Stimulated activated CD4-positive, alpha-beta T cell treated with anti-CD3 and anti-CD28 coated beads, Interleukin-15, amount 100 ng/mL, for 48 hours (primary cell): ENCODE results near the gene PGAM5.
A peak's percentile ranks its signal among the peaks of the same experiment; 100 is the strongest.
"Not testable (repeated sequence)": the region's sequence is repeated elsewhere in the genome, so short reads cannot be mapped to it uniquely, and the experiment has no call there.

ENCODE experiments used
- DNase-seq, 2 donors: peaks; one replicate each; pipeline ENCODE4 v3.0.0-alpha.2; 2020; ENCODE audit warnings: low read depth in 2 of 2

Gene PGAM5

GRCh38 chr12:132753670-132754069, 43.0 kb downstream of the PGAM5 start:
- not testable (repeated sequence) for DNase-seq

GRCh38 chr12:132754160-132754932, 43.7 kb downstream of the PGAM5 start:
- DNase-seq, result no peak

DNA sequence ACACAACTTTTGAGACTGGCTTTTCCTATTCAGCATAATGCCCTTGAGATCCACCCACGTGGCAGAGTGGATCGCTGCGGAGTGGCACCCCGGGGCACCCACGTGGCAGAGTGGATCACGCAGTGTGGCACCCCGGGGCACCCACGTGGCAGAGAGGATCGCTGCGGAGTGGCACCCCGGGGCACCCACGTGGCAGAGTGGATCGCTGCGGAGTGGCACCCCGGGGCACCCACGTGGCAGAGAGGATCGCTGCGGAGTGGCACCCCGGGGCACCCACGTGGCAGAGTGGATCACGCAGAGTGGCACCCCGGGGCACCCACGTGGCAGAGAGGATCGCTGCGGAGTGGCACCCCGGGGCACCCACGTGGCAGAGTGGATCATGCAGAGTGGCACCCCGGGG, 48.2 kb downstream of the PGAM5 start:
- not testable (repeated sequence) for DNase-seq

DNA sequence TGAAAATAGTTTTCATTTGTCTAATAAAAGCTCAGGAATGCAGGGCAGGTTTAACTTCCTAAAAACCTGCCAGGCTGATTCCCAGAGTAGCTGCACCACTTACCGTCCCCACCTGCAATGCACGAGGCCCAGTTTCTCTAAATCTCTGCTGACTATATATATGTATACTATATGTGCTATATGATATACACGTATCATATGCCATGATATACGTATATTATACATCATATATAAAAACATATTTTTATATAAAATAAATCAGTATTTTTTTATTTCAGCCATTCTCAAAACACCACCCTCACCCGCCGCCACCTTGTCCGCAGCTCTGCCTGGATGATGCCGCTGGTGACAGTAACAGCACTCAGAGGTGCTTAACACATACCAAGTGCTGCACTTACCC, 48.7 kb downstream of the PGAM5 start:
- no peak for DNase-seq

DNA sequence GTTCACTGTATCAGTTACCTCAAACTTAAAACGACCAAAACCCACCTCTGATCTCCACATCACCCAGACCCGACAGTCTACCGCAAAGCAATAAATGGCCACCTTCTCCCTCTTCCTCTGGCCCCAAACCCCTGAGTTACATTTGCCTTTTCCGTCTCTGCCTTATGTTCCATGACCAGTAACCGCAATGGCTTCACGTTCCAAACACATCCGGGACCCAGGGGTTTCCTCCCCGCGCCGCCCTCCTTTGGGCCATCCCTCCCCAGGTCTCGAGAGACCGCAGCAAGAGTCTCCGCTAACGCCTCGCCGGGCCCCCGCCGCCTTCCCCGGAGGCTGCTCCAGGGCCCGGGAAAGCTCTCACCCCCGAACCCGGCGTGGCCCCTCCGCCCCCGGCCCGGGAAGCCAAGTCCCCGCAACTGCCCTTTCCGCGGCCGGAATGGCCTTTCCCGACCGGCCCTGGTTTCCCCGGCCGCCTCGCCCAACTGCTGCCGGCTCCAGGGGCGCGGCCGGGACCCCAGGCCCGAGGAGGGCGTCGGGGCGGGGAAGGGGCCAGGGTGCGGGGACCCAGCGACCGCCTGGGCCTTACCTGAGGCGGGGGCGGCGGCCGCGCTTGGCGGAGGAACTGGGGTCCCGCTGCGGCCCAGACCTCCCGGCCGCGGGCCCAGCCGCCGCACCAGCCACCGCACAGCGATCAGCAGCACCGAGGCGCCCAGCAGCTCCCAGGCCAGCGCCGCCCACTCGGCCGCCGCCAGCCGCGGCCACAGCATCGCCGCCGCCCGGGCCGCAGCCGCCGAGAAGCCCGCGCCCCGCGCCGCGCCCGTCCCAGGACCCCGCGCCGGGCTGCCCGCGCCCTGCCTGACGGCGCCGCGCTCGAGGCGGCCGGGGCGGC, 50.6 kb downstream of the PGAM5 start, which contains the start of gene ANKLE2:
ANKLE2 (minus strand) TSS at position 801 of the 889 bp plus-strand sequence; CDS start at position 767, 34 bp downstream.
- DNase-seq, result peak; percentile 59 to 61

DNA sequence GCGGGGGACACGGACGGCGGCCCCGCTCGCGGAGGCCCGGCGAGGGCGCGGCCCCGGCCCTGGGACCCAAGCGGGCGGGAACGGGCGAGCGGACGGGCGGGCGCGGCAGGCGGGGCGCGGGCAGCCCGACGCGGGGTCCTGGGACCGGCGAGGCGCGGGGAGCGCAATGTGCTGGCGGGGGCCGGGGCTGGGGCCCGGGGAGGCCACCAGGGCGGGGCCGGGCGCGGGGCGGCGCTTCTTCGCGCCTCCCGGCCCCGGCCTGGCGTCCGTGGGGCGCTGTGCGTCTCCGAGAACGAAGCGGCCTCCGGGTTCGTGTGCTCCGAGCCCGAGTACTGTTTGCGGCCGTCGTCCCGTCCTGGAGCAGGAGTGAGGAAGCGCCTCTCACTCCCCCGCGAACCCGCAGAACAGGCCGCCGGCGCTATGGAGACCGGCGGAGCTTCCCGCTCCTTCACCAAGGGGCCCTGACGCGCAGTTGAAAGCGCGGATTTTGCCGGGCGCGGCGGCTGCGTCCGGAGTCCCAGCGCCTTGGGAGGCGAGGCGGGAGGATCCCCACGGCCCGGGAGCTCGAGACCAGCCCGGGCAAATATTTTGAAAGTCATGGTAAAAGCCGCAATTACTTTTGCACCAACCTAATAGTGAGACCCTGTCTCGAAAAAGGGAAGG, 51.4 kb downstream of the PGAM5 start:
- DNase-seq, result peak; percentile 69 to 77

GRCh38 chr12:132764231-132764630, 53.6 kb downstream of the PGAM5 start:
- no peak for DNase-seq

DNA sequence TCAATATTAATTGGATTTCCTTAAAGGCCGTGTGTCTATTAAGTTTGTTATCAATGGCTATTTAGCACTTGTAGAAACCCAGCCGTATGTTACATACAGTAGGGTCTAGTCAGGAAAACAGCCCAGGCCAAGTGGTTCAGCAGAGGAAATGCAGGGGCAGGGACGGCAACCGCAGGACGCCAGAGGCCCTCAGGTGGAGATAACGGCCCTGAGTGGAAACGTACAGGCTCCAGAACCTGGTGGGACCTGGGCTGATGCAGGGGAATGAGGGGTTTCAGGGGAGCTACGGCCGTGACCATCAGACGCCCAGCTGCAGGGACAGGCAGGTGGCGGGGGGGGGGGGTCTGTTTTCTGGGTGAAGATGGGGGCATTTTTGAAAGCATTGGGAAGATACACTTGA, 54.7 kb downstream of the PGAM5 start:
- no peak for DNase-seq

GRCh38 chr12:132766380-132767085, 55.9 kb downstream of the PGAM5 start:
- DNase-seq, result no peak

- peak; percentile 13 to 22 for DNase-seq
Observed at GRCh38 chr12:132771126-132771838, 60.6 kb downstream of the PGAM5 start.
